BJ (cell line): ENCODE measurements around the gene MED13L. TPM values are rescaled to one million over a fixed set of nuclear protein-coding genes. Genes with fewer than 3 reads are reported as not detected.

Experiments
- CTCF ChIA-PET: fragments of 350-600 bp; formaldehyde crosslinking; extraction: SDS; loops from one replicate; lab custom pipeline; 2021; ENCODE audit warnings: antibody characterized with exemption, inconsistent platforms; lab: Yijun Ruan, JAX
- POLR2A ChIA-PET: fragments of 300-600 bp; sonication (Branson Sonifier 250); formaldehyde crosslinking; extraction: SDS; loops from one replicate; lab custom pipeline; 2021; ENCODE audit warnings: antibody characterized with exemption; lab: Charles Lee
- DNase-seq: peaks from one replicate; pipeline ENCODE4 v3.0.0-alpha.2; 2011; ENCODE audit warnings: low read depth
- H3K27me3 ChIP-seq: 2 replicates; pipeline ENCODE4 v1.6.0; 2011; ENCODE audit warnings: low read length; ENCODE audit not compliant: control insufficient read depth, insufficient read depth
- H3K36me3 ChIP-seq: 2 replicates; pipeline ENCODE4 v1.5.1; 2011; ENCODE audit warnings: low read length; ENCODE audit not compliant: control insufficient read depth, insufficient read depth
- H3K4me3 ChIP-seq: 2 replicates; pipeline ENCODE4 v1.5.1; 2011; ENCODE audit warnings: low read depth, mild to moderate bottlenecking, control low read depth, low read length
- CTCF ChIP-seq: IDR thresholded peaks from 2 replicates; pipeline ENCODE4 v1.5.1; 2011; ENCODE audit warnings: low read depth, mild to moderate bottlenecking, control low read depth, inconsistent platforms, low read length, moderate library complexity; ENCODE audit not compliant: insufficient read depth
- polyA minus RNA-seq: library from RNA; depleted of rRNA, polyadenylated mRNA; stranded (reverse); fragments of >200 nt; gene quantifications from 2 replicates; pipeline ENCODE4 v1.2.3, GENCODE V29; 2011; rRNA and poly(A)+ RNA removed
- polyA plus RNA-seq: library from polyadenylated mRNA; depleted of rRNA; stranded (reverse); fragments of >200 nt; gene quantifications from 2 replicates; pipeline ENCODE4 v1.2.3, GENCODE V29; 2011; rRNA removed

MED13L gene
- polyA plus RNA-seq (43.7 and 46.3 TPM in 2 replicates), polyA minus RNA-seq (143 and 144 TPM in 2 replicates)

DNA sequence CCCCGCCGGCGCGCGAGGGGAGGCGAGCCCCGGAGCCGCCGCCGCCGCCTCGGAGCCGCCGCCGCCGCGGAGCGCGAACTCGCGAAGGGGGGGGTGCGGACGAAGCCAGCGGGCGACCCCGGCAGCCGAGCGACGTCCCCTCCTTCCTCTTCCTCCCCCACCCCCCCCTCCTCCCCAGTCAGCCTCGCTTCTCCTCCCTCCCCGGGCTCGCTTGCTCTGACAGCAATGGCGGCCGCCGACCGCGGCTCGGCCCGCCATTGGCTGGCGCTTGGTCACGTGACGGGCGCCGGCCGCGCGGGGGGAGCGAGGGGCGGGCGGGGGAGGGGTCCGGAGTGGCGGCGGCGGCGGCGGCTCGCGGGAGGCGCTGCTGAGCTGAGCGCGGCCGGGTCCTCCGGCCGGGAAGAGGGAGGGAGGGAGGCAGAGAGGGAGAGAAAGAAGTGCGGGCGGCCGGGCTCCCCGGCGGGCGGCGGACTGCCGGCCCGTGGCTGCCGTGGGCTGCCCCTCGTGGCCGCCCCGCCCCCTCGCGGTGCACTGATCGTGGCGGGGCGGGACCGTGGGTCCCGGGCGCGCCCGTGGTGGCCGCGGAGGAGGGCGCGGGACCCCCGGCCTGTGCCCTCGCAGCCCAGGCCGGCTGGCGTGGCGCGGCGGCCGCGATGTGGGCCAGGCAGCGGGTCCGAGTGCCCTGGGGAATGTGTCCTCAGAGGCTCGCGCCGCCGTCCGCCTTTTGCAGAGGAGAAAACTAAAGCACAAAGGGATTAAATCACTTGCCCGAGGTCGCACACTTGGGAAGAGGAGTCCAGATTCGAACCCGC lies at the start of gene MED13L:
TSS of gene MED13L (minus strand) at position 227 of the 812 bp plus-strand sequence. CDS start 562 bp downstream, outside the sequence.
- Histone ChIP-seq H3K27me3 (no peaks in the 10 kb centered on the region), H3K4me3 (peak within 1 kb of the TSS; percentile 48), H3K36me3 (no peaks in the 10 kb centered on the region)
- no peak for DNase-seq
- ChIA-PET POLR2A (interaction anchor here (0.6 kb wide), 1 partner anchor 238 kb away, joined by 3 read pairs; no protein-coding TSS in a partner anchor), CTCF (interaction anchor here (0.7 to 1.6 kb wide), 5 partner anchors 93 to 322 kb away, joined by 3 to 4 read pairs (median 3); no protein-coding TSS in a partner anchor)
- TF ChIP-seq CTCF: no peak

DNA sequence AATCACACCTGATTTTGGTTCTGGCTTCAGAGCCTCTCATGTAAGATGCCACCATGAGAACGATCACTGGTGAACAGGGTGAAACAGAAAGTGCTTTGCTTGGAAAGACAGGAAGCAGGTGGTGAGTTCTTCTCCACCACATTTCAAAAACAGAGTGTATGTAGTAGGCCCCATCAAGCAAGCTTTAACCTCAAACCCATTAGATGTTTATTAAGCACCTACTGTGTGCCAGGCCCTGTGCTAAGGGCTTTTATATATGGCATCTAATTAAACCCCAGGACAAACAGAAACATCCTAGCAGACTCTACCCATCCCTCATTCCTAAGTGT lies 47.8 kb upstream of the MED13L start:
- DNase-seq: no peak
- Histone ChIP-seq H3K4me3 (no peak overlapping the region), H3K27me3 (no peaks in the 10 kb centered on the region), H3K36me3 (no peaks in the 10 kb centered on the region)
- TF ChIP-seq CTCF: no peak
- POLR2A ChIA-PET: no interaction called here
- CTCF ChIA-PET: no interaction called here

GRCh38 chr12:116324654-116325335 lies 47.3 kb upstream of the MED13L start:
- no peaks in the 10 kb centered on the region for H3K27me3 ChIP-seq
- no peaks in the 10 kb centered on the region for H3K36me3 ChIP-seq
- no peak for DNase-seq
- TF ChIP-seq CTCF: no peak
- no peak overlapping the region for H3K4me3 ChIP-seq
- CTCF ChIA-PET: no interaction called here
- POLR2A ChIA-PET: no interaction called here

- Histone ChIP-seq H3K27me3 (no peaks in the 10 kb centered on the region), H3K36me3 (no peaks in the 10 kb centered on the region), H3K4me3 (no peak overlapping the region)
- ChIA-PET CTCF (no interaction called here), POLR2A (no interaction called here)
- no peak for TF ChIP-seq CTCF
- DNase-seq: no peak
These were observed 46.2 kb upstream of the MED13L start for GRCh38 chr12:116323406-116324386.
